Measurements from ENCODE around the gene SDR9C7.
"Not testable (repeated sequence)": the region's sequence is repeated elsewhere in the genome, so short reads cannot be mapped to it uniquely, and the experiment has no call there.

Gene SDR9C7

DNA sequence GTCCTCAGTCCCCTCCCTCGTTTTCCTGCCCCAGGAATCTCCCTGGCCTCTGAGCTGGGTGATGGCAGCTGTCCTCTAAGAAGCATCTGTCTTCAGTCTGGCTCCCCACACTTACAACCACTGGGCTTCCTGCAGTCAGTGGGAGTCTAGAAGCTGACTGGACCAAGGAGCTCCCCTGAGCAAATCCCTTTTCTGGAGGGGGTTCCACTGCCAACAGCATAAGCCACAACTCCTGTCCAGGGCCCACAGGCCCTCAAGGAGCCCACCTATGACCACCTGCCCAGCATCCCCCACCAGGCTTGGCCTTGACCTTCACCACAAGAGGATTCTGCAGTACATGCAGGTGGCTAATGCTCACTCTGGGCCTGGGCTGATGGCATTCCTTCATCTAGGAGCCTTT is 19.1 kb upstream of the SDR9C7 start:
- DNase-seq (ENCODE audit: low spot score): no peak

DNA sequence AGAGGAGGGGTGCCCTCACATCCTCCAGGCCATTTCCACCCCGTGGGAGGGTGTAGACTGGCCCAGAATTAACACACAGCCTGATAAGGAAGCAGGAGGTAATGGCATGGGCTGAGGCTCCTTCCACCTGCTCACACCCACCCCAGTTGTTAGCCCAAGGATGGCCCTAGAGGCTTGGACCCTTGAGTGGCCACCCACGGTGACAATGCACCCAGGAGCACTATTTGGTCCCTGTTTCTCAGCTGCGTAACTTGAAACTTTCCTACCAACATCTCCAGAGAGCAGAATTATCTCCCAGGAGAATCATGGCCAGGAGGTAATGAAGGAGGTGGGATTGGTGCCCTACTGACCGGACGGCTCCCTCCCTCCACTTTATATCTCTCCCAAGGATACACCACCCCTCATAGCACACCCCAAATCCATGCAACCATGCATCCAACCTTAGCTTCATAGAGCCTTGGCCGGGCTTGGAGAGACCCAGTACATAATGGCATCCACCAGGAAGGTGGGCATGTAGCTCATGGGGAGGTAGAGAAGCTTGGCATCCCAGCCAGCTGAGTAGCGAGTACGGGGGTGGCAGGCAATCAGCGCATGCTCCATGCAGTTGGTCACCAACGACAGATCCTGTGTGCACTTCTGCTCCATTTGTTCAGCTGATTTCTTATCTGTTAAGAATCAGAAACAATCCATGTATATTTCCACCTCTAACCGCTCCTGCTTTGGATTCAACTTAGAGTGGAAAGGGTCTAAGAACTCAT is 17.6 kb upstream of the SDR9C7 start:
- no peak for DNase-seq (ENCODE audit: low spot score)

DNA sequence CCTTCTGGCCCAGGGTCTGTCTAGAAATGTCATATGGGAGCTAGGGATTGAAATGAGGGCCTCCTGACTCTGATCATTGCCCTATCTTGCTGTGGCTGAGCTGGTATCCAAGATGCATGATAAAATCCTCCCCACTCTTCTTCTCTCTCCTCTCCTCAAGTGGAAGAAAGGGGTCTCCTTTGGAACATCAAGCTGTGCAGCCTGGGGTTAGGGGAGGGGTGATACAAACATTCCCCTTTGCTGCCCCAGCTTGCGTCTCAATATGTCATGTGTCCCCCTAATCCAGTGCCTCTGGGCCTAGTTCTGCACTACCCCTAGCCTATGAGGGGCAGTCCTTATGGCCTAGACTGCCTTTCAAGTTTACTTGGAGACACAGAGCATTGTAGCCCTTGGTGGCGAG is 14.7 kb upstream of the SDR9C7 start:
- DNase-seq (ENCODE audit: low spot score): no peak

DNA sequence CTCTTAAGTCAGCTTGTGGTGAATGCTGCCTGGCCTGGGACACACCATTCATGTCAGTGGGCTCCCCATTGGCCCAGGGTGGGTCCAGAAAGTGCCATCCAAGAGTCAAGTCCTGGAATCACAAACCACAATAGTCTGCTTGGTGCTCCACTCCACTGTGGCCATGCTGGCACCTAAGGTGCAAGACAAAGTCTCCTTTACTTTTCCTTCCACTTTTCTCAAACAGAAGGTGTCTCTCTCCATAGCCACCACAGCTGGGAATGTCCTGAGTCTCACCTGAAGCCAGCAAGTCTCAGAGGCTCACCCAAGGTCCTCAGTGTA is 14.2 kb upstream of the SDR9C7 start:
- no peak for DNase-seq (ENCODE audit: low spot score)

DNA sequence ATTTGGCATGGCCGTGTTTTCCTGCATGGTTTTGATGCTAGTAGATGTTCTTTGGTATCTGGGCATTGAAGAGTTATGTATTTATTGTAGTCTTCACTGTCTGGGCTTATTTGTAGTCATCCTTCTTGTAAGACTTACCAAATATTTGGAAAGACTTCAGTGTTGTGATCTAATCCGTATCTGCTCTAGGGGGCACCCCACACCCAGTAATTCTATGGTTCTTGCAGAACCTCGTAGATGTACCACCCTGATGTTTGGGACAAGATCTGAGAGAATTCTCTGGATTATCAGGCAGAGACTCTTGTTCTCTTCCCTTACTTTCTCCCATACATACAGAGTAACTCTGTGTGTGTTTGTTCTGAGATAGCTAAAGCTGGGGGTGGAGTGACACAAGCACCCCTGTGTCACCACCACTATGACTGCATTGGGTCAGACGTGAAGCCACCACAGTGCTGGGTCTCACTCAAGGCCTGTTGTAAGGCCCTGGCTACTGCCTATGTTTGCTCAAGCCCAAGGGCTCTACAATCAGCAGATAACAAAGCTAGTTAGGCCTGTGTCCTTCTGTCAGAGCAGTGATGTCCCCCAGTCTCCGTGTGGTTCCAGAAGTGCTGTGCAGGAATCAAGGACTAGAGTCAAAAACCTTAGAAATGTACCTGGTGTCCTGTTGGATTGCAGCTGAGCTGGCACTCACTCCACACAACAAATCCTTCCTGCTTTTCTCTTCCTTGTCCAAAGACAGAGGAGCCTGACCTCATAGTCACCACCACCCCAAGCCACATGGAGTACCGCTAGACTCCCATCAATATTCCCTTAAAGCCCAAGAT is 13.6 kb upstream of the SDR9C7 start:
- DNase-seq (ENCODE audit: low spot score): no peak

DNA sequence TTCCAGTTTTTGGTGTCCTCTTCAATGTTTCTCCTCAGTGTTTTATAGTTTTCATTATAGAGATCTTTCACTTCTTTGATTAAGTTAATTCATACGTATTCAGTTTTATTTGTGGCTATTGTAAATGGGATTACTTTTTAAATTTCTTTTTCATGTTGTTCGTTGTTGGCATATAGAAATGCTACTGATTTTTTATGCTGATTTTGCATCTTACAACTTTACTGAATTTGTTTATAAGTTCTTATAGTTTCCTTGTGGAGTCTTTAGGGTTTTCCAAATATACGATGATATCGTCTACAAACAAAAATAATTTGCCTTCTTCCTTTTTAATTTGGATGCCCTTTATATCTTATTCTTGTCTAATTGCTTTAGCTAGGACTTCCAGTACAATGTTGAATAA is 9.7 kb upstream of the SDR9C7 start:
- no peak for DNase-seq (ENCODE audit: low spot score)

DNA sequence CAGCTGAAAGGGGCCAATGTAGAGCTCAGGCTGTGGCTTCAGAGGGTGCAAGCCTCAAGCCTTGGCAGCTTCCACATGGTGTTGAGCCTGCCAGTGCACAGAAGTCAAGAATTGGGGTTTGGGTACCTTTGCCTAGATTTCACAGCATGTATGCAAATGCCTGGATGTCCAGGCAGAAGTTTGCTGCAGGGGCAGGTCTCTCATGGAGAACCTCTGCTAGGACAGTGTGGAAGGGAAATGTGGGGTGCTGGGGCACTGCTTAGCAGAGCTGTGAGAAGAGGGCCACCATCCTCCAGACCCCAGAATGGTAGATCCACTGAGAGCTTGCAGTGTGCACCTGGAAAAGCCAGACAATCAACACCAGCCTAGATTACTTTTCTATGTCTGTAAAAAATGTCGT is 9.2 kb upstream of the SDR9C7 start:
- DNase-seq (ENCODE audit: low spot score): not testable (repeated sequence)

DNA sequence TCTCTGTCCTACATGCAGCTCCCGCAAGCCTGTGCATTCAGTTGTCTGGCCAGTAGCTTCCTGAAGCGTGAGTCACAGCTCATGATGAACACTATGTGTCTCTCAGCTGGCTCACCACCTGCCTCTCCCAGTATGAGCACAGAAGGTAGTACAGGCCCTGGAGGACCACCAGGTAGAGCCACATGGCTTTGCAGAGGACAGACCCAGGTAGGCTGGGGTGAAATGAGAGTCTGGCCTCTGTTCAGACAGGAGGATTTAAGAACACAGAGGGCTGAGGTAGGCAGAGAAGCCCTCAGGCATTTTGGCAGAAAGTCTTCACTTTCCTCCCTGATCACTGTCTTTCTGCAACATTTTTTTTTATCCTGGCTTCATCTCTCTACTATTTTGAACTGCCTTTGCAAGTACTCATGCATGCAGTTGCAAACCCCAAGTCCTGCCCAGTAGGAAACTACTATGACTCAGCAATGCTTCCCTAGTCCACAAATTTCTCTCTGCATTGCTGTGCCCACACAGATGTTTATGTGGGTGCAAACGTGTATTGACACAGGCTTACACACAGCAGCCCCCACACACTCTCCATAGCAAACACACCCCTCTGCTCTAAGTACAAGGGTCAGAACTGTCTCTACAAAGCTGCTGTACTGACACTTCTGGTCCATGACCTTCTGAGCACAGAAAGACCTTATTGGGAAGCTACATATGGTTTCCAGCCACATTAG is 7.2 kb upstream of the SDR9C7 start:
- DNase-seq (ENCODE audit: low spot score): peak; percentile 28

DNA sequence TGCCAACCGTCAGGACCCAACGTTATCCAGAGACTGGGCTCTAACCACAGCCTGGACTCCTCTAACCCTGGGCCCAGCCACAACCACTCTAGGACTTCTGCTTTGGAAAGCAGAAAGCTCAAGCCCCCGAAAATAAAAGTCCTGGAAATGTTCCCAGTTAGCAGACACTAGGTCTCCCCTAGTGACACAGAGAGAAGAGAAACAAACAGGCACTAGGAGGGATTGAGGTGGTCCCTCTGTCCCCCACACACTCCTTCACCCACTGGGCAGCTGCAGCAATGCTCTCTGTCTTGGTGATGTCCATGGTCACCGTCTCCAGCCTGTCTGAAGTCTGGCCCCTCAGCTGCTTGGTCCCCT is 6.7 kb upstream of the SDR9C7 start:
- DNase-seq (ENCODE audit: low spot score): not testable (repeated sequence)

DNA sequence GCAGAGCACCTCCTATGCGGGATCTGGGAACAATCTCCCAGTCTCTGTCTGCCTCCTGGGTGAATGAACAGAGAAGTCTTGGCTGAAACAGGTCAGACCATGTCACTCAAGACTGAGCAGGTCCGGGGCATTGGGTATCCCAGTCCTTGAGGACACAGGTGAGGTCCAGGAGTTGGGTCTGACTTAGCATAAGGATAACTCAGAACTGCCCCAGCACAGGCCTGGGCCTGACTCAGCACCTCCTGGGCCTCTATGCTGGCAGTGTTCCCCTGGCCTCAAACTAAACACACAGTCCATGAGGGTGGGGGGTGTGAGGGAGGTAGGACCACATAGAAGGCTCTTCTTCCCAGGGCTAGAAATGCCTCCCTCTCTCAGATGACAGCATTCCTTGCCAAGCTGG is 1.5 kb upstream of the SDR9C7 start:
- no peak for DNase-seq (ENCODE audit: low spot score)

DNA sequence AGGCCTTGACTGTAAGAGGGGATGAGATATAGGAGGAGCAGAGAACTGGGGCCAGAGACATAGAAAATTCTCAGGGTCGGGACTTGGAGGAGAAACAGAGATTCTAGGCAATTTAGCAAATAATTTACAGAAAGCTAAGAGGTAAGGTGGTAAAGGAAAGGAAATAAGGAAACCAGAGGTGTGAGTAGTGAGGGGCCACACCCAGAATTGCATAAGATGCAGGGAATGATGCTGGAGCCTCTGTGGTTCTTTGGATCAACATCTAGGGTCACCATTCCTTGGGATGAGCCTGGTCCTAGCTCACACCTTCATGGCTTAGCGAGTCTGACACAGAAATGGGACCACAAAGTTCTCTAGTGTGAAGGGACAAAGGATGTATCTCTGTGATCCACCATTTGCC is 949 bp upstream of the SDR9C7 start:
- DNase-seq (ENCODE audit: low spot score): no peak

DNA sequence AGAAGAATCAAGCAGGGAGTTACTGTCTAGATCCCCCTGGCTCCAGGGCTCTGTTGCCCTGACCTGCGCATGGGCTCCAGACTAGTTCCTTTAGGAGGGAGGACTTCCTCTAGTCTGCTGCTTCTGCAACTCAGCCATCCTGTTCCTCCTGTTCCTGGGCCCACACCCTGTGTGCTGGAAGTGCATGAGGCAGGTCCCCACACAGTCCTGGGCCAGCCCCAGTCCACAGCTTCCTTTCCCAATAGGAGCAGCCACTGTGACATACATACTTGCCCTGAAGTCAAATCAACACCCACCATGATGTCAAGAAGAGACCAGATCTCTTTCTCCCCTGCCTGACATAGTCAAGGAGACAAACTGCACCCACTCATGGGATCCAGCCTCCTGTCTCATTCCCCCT is 1.3 kb downstream of the SDR9C7 start:
- peak; percentile 10 for DNase-seq (ENCODE audit: low spot score)

DNA sequence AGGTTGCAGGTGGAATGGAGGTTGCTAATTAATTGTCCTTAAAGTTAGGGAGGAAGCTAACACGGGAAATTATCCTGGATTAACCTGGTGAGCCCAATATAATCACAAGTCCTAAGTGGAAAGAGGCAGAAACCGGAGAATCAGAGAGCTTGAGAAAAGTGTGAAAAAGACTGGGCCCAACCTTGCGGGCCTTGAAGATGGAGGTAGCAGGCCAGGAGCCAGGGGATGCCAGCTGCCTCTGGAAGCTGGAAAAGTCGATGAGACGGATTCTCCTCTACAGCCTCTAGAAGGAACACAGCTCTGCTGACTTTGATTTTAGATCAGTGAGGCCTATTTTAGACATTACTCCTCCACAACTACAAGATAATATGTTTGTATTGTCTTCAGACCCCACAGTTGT is 2.1 kb downstream of the SDR9C7 start:
- no peak for DNase-seq (ENCODE audit: low spot score)

DNA sequence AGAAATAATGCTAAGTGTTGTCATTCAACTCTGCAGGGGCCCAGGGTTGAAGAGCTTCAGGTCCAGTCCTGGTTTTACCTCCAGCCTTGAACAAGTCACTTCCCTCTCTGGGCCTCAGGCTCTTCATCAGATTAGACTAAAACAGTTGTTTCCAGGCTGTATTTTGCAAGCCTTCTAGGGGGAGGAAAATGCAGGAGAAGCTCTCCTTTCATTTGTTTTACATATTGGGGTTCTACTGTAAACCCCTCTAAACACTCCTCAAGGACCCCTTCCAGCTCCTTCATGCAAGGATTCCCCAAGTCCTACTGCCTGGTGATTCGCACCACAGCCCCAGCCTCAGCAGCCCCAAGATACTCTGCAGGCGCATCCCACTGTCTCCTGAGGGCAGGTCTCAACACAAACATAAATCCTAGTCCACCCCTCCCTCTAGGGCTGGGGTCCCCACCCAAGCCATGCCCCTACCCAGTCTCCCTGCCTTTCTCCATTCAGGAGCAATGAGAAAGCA is 2.7 kb downstream of the SDR9C7 start:
- DNase-seq (ENCODE audit: low spot score): peak; percentile 17

DNA sequence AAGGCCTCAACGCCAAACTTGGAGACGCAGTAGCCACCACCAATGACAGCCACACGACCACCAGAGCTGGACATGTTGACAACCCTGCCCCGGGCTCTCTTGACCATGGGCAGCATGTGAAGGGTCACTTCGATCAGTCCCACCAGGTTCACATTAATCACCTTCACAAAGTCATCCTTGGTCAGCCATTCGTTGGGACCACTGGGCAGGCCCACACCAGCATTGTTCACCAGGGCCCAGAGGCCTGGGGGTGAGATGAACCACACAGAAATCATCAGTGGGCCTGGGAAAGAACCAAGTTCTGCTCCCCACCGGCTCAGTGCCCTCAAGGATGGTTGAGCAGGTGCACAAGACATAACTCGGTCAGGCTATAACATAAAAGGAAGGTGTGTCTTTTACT is 4.0 kb downstream of the SDR9C7 start:
- DNase-seq (ENCODE audit: low spot score): no peak

DNA sequence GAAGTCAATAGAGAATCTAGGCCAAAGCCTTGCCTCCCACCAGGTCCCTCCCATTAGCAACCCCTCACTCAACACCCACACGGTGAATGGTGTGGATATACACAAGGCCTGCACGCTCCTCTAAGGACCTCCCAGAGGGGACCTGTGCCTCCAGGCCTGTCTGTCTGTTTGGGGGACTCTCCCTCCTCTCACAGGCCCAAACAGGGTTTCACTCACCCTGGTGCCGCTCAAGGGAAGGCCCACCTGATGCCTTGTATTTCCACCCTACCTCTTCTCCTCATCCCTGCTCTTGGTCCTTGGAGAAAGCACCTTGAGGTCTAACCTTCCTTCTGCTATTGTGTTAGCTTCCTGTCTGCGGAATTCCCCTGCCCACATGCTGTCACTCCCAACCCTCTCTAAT is 4.4 kb downstream of the SDR9C7 start:
- DNase-seq (ENCODE audit: low spot score): no peak

DNA sequence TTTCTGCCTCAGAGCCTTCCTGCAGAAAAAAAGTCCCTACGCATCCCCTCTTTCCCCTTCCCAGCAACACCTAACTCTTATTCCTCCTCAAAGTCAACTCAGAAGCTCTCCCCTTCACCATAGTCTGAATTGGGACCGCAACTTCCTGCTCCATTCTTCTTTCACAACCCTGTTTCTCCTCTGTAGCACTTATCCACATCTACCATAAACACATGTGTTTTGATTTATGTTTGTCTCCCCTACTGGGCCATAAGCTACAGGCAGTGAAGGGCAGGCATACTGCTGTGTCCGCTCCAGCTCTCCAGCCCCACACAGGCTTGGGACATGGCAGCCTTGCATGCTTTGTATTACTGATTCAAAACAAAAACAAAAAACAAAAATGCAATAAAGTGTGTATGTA is 5.9 kb downstream of the SDR9C7 start:
- DNase-seq (ENCODE audit: low spot score): no peak

DNA sequence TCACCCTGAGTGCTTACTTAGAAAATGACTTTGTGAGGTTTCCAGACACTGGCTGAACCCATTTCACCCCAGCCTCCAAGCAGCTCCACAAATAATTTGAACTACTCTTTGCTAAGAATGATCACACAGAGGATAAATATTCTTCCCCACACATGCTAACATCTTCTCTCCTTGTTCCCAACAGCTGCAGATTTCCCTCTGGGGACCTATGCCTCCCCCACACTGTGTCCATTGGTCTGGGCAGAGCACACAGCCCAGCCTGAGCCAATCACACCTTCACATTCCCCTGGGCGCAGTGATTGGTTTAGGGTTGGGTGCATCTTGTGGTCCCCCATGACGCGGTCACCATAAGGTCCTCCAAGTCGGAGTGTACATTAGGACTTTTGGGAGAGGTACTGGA is 6.9 kb downstream of the SDR9C7 start:
- no peak for DNase-seq (ENCODE audit: low spot score)

DNA sequence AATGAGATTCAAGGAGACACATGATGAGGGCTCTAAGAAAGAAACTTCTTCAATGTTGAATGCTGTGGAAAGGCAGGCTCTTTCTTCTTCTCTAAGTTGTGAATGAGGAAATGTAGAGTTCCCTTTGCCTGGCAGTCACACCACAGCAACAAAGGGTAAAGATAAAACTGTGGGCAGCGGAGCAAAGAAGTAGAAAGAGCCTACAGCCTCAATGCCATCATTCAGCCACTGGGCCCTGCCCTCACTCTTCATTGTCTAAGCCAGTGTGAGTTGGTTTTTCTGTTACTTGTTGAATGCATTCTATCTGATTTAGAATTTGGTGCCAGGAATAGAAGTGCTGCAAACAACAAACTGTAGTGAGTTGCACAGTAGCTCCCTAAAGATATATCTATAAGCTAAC is 12.2 kb downstream of the SDR9C7 start:
- no peak for DNase-seq (ENCODE audit: low spot score)

DNA sequence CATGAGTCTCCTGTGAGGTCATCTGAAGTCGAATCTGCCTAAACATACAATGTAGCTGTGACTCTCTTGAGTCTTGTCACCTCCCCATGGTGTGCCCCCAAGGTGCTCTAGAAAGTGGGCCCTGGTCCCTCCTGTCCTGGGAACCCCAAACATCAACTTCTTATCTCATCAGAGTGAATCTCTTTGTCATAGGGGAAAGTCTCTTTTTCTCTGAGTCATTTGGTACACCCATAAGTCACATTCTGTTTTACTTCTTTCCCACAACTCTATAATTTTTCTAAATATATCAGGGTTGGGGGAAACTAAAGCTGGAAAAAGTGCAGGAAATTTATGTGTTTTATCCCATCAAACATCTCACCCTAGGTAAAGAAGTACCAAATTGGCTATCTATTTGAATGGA is 12.9 kb downstream of the SDR9C7 start:
- DNase-seq (ENCODE audit: low spot score): no peak

DNA sequence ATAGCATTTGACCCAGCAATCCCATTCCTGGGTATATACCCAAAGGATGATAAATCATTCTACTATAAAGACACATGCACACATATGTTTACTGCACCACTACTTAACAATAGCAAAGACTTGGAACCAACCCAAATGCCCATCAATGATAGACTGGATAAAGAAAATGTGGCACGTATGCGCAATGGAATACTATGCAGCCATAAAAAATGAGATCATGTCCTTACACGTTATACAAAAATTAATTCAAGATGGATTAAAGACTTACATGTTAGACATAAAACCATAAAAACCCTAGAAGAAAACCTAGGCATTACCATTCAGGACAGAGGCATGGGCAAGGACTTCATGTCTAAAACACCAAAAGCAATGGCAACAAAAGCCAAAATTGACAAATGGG is 16.1 kb downstream of the SDR9C7 start:
- DNase-seq (ENCODE audit: low spot score): not testable (repeated sequence)

DNA sequence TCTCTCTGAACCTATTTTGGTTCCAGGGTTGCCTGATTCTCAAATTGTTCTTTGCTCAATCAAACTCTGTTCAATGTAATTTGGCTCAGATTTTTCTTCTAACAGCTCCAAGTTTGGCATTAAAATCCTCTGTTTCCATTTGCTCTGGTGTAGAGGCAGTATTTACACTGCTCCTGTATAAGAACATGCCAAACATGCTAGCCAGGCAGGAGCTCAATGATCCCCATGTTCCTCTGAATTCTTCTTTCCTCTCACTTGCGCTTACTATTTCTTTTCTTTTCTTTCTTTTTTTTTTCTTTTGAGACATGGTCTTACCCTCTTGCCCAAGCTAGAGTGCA is 17.2 kb downstream of the SDR9C7 start:
- no peak for DNase-seq (ENCODE audit: low spot score)

DNA sequence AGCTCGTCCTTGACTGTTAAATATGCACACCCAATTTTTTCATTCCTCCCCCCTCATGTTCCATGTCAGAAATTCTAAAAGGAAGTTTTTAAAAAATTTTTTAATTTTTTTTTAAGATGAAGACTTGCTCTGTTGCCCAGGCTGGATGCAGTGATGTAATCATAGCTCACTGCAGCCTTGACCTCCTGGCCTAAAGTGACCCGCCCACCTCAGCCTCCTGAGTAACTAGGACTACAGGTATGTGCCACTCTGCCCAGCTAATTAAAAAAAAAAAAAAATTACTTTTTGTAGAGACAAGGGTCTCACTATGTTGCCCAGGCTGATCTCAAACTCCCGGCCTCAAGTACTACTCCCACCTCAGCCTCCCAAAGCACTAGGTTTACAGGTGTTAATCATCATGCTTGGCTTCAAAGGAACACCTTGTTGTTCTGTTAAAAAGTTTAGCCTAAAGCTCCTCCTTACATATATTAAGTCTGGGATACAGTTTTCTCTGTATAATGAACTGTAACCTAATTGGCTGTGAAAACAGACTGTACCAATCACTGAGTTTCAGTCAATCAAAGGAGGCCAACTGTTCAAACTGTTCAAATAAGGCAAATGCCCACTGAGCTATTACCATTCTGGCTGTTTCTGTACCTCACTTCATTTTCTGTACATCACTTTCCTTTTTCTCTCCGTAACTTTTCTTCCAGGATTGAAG is 17.8 kb downstream of the SDR9C7 start:
- DNase-seq (ENCODE audit: low spot score): no peak

Data from Ammon's horn (tissue), 1 donor.